Thyroid gland (tissue), 4 donors: ENCODE measurements around the gene INPP4B. TPM values are rescaled to one million over a fixed set of nuclear protein-coding genes. Genes with fewer than 3 reads are reported as not detected.

Experiments used
- DNase-seq, 2 donors: peaks; one replicate each; pipeline ENCODE4 v3.0.0-alpha.2; 2019
- H3K27ac ChIP-seq, 3 donors: fragments of 200-600 bp; sonication (generic); 1 replicate in 2 of 3; 2 replicates in 1 of 3; pipeline ENCODE4 v1.5.1; 2016 to 2019; ENCODE audit warnings: mild to moderate bottlenecking in 1 of 3, moderate library complexity in 1 of 3
- H3K27me3 ChIP-seq: fragments of 200-600 bp; sonication (generic); one replicate; pipeline ENCODE4 v1.5.1; 2019
- H3K36me3 ChIP-seq, 2 donors: fragments of 200-600 bp; sonication (generic); one replicate each; pipeline ENCODE4 v1.5.1; 2016 to 2019
- H3K4me1 ChIP-seq, 2 donors: fragments of 200-600 bp; sonication (generic); one replicate each; pipeline ENCODE4 v1.5.1; 2017 to 2019
- H3K4me3 ChIP-seq, 3 donors: fragments of 200-600 bp; sonication (generic); replicated peaks in 1 of 3; 1 replicate in 2 of 3; 2 replicates in 1 of 3; pipeline ENCODE4 v1.5.1; 2016; ENCODE audit warnings: mild to moderate bottlenecking in 1 of 3
- H3K9me3 ChIP-seq: fragments of 200-600 bp; sonication (generic); one replicate; pipeline ENCODE4 v1.5.1; 2017
- POLR2A ChIP-seq, 2 donors: fragments of 450-650 bp; IDR thresholded peaks; one replicate each; pipeline ENCODE4 v1.6.1; 2017; ENCODE audit warnings: antibody characterized with exemption in 2 of 2, mild to moderate bottlenecking in 2 of 2, moderate library complexity in 1 of 2
- WGBS, 2 donors: methylation state at CpG; one replicate each; pipeline ENCODE4 v1.1.5; 2017; 5-methylcytosine and 5-hydroxymethylcytosine counted together
- intact Hi-C: fragments of 100-400 bp; cut with DNase I; formaldehyde crosslinking; loops from one replicate; pipeline ENCODE4 v1.15.1; 2023
- total RNA-seq, 4 donors: library from RNA; depleted of rRNA; stranded (reverse); fragments of >200 nt; gene quantifications; one replicate each; pipeline ENCODE4 v1.2.3, GENCODE V29; 2016
- TF ChIP-seq, protein P1 (sequence below), 6 experiments: fragments of 200-600 bp in 3 of 6; fragments of 450-650 bp in 3 of 6; sonication (generic) in 3 of 6; IDR thresholded peaks; one replicate each; pipeline ENCODE4 v1.5.1; 2016 to 2019; ENCODE audit warnings: antibody characterized with exemption in 6 of 6, mild to moderate bottlenecking in 2 of 6, inconsistent platforms in 1 of 6, moderate library complexity in 1 of 6

The INPP4B gene
- total RNA-seq, 4 donors from 2014 or later: 8.0 to 22.1 (median 12.0) TPM

DNA sequence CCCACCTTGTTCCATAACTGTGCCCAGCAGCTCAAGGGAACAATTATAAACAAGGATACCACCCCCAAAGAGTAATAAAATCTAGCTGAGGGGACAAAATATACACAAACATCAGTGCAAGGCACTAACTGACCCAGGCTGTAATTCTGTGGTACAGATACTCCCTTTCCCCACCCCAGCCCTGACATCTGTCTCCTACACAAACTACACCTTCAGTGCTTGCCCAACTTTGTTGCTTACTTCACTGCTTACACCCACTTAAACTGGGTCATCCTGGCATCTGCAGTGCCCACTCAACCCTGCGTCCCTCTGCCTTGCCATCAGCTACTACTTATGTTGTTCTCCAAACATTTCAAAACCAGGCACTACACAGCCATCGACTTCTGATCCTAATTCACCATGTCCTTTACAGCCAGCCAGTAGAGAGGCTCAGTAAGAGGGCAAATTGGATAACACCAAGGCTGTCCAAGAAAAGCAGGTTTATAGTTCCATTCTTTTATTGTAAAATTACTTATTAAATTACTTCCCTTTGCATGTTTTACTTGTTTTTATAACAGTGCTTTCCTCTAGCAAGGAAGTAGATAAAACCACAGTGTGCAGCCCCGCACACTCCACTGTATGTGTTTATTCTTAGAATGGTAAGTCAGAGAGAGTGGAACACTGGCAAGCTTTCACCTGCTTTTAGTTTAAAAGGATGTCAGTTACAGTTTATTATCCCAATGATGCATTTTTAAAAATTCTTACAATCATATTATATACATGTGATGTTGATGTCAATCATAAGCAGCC is 149.6 kb downstream of the INPP4B start:
- no peaks in the 10 kb centered on the region for H3K27me3 ChIP-seq
- intact Hi-C loops: no loop called here
- DNase-seq: peak; percentile 32 to 36
- no peak overlapping the region for H3K27ac ChIP-seq
- H3K36me3 ChIP-seq: no peaks in the 10 kb centered on the region
- 36 to 40% methylated on average over 3 of the region's 3 CpGs for WGBS, 2 donors
- H3K9me3 ChIP-seq: no peaks in the 10 kb centered on the region
- TF ChIP-seq, protein P1, sequence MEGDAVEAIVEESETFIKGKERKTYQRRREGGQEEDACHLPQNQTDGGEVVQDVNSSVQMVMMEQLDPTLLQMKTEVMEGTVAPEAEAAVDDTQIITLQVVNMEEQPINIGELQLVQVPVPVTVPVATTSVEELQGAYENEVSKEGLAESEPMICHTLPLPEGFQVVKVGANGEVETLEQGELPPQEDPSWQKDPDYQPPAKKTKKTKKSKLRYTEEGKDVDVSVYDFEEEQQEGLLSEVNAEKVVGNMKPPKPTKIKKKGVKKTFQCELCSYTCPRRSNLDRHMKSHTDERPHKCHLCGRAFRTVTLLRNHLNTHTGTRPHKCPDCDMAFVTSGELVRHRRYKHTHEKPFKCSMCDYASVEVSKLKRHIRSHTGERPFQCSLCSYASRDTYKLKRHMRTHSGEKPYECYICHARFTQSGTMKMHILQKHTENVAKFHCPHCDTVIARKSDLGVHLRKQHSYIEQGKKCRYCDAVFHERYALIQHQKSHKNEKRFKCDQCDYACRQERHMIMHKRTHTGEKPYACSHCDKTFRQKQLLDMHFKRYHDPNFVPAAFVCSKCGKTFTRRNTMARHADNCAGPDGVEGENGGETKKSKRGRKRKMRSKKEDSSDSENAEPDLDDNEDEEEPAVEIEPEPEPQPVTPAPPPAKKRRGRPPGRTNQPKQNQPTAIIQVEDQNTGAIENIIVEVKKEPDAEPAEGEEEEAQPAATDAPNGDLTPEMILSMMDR (IDR thresholded peaks at IDR 0.05): no peak
- no peak for TF ChIP-seq POLR2A (IDR thresholded peaks at IDR 0.05)
- H3K4me1 ChIP-seq: peaks cover 0 to 8% of the 10 kb centered on the region in 2 donors
- H3K4me3 ChIP-seq: no peak overlapping the region

DNA sequence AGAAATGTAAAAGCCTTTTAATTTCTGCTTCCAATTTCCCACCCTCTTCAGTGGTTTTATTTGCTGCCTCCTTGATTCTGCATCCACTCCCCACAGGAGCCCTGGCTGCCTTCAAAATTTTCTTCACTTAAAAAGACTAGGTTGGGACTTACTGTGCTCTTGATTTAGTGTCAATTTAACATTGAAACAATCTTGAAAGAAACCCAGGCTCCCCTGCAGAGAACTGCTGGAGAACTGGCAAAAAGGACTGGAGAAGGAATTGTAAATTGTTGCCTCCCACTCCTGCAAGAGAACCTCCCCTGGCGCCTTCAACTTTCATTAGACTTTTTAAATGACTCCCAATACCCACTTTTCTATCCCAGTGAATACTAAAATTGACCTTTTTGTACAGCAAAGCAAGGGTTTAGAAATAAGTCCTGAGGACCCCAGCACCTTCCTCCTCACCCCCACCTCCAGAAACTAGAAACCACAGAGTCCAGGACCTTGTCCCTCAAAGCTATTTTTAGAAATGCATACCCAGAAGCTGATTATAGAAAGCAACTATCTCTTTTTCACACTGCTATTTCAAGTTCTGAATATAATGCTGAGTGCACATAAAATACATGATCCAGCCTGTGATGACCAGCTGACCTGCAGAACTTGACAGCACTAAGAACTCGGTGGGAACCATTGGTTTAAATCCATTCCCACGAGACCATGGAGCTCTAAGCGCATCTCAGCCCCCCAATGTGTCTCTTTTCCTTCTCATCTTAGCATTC is 155.5 kb downstream of the INPP4B start:
- Histone ChIP-seq H3K4me1 (no peaks in the 10 kb centered on the region), H3K27ac (no peak overlapping the region), H3K4me3 (no peak overlapping the region), H3K27me3 (no peaks in the 10 kb centered on the region), H3K9me3 (no peaks in the 10 kb centered on the region), H3K36me3 (no peaks in the 10 kb centered on the region)
- no peak for DNase-seq
- 94 to 95% methylated on average over 4 of the region's 4 CpGs for WGBS, 2 donors
- no peak for TF ChIP-seq POLR2A (IDR thresholded peaks at IDR 0.05)
- TF ChIP-seq, protein P1 (IDR thresholded peaks at IDR 0.05): no peak
- intact Hi-C loops: no loop called here

DNA sequence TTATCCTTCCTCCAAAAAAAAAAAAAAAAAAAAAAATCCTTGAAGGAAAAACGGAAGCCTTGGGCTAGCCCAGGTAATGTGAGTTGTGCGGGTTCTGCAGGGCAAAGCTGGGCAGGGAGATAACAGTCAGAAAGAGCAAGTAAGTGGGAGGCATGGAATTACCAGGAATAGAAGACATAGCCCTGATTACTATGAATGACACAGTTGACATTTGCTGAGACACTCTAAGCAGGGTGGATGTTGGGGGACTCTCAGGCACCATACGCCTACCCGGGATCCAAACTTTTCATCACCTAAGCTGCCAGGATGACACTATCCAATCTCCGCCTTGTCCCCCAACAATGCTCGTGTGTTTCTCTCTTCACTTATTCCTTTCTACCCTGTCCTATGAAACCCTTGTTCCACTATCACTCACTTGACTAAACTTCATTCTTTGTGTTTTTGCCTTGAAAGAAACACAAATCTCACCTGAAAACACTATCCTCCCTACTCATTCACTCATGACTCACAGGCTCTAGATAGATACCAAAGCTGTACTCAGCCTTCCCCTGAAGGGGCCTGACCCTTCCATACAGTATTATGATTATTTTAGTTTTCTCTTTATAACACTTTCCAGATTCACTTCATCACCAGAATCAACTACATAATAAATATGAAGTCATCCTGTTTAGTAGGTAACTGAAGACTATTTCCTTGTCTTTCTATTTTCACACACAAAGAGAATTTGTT is 158.4 kb downstream of the INPP4B start:
- TF ChIP-seq, protein P1 (IDR thresholded peaks at IDR 0.05): no peak
- no peaks in the 10 kb centered on the region for H3K9me3 ChIP-seq
- H3K4me1 ChIP-seq: no peaks in the 10 kb centered on the region
- H3K27me3 ChIP-seq: no peaks in the 10 kb centered on the region
- intact Hi-C loops: no loop called here
- no peak for DNase-seq
- WGBS, 2 donors: 89 to 92% methylated on average over 6 of the region's 6 CpGs
- no peak overlapping the region for H3K27ac ChIP-seq
- no peak overlapping the region for H3K4me3 ChIP-seq
- no peaks in the 10 kb centered on the region for H3K36me3 ChIP-seq

DNA sequence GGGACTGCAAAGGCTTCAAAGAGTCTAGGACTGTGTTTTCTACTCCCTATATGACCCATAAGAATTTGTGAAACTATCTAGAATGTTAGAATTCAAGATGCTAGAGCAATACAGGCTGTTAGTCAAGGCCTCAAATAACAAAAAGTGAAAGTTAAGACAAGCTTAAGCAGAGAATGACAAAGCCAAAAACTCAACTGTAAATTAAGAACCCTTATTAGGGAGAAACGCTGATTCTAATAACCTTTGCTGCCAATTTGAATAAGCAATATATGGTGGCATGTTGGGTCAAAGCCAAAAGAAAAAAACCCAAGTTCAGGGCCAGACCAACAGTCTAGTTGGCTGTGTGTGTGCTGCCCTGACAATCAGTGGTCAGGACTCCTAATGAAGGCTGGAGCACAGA is 160.0 kb downstream of the INPP4B start:
- WGBS, 2 donors: 82 to 83% methylated on average over 1 of the region's 1 CpG
- Histone ChIP-seq H3K27me3 (no peaks in the 10 kb centered on the region), H3K4me3 (no peak overlapping the region), H3K27ac (no peak overlapping the region), H3K36me3 (no peaks in the 10 kb centered on the region), H3K9me3 (no peaks in the 10 kb centered on the region), H3K4me1 (no peaks in the 10 kb centered on the region)
- intact Hi-C loops: no loop called here
- TF ChIP-seq POLR2A (IDR thresholded peaks at IDR 0.05): no peak
- TF ChIP-seq, protein P1 (IDR thresholded peaks at IDR 0.05): no peak
- DNase-seq: no peak
